CD4-positive, alpha-beta memory T cell (primary cell): ENCODE measurements around the gene INVS. TPM values are rescaled to one million over a fixed set of nuclear protein-coding genes. Genes with fewer than 3 reads are reported as not detected.
A peak's percentile ranks its signal among the peaks of the same experiment; 100 is the strongest.

ENCODE experiments used
- CTCF ChIA-PET: fragments of 350-600 bp; sonication (Branson Sonifier 250); formaldehyde crosslinking; loops from one replicate; lab custom pipeline; 2021; ENCODE audit warnings: inconsistent platforms; ENCODE audit not compliant: partially characterized antibody; lab: Charles Lee
- POLR2A ChIA-PET: fragments of 350-600 bp; sonication (Branson Sonifier 250); formaldehyde crosslinking; loops from one replicate; lab custom pipeline; 2021; ENCODE audit not compliant: partially characterized antibody; lab: Charles Lee
- DNase-seq, 5 donors: peaks; one replicate each; pipeline versions ENCODE4 v3.0.0 to v3.0.0-alpha.2; 2020 to 2022; ENCODE audit warnings: mixed read lengths in 1 of 5
- H3K27ac ChIP-seq: one replicate; pipeline ENCODE4 v1.7.0; 2013; ENCODE audit warnings: low read depth, low read length
- H3K27me3 ChIP-seq: 2 replicates; pipeline ENCODE4 v1.7.0; 2013; ENCODE audit warnings: mild to moderate bottlenecking, low read length, moderate library complexity; ENCODE audit not compliant: insufficient read depth
- H3K36me3 ChIP-seq: 2 replicates; pipeline ENCODE4 v1.7.0; 2013; ENCODE audit warnings: mild to moderate bottlenecking, low read length, moderate library complexity; ENCODE audit not compliant: insufficient read depth
- H3K4me1 ChIP-seq: 2 replicates; pipeline ENCODE4 v1.7.0; 2013; ENCODE audit warnings: mild to moderate bottlenecking, low read length, moderate library complexity; ENCODE audit not compliant: insufficient read depth
- H3K4me3 ChIP-seq, 2 donors: one replicate each; pipeline ENCODE4 v1.7.0; 2013; ENCODE audit warnings: low read length in 2 of 2, mild to moderate bottlenecking in 1 of 2
- H3K9me3 ChIP-seq, 2 donors: one replicate each; pipeline ENCODE4 v1.7.0; 2013; ENCODE audit warnings: low read length in 2 of 2, control low read depth in 1 of 2; ENCODE audit not compliant: control insufficient read depth in 1 of 2
- H3K27ac Mint-ChIP-seq, 7 donors: one replicate each; pipeline ENCODE4 v1.8.0; 2020 to 2021; ENCODE audit warnings: mixed read lengths in 7 of 7, mild to moderate bottlenecking in 6 of 7, inconsistent platforms in 3 of 7, moderate library complexity in 3 of 7
- H3K27me3 Mint-ChIP-seq, 2 donors: one replicate each; pipeline ENCODE4 v1.8.0; 2020 to 2021; ENCODE audit warnings: mixed read lengths in 2 of 2
- H3K36me3 Mint-ChIP-seq, 2 donors: one replicate each; pipeline ENCODE4 v1.8.0; 2020 to 2021; ENCODE audit warnings: mixed read lengths in 2 of 2, inconsistent platforms in 1 of 2, mild to moderate bottlenecking in 1 of 2
- H3K4me1 Mint-ChIP-seq, 4 donors: one replicate each; pipeline ENCODE4 v1.8.0; 2020 to 2021; ENCODE audit warnings: mixed read lengths in 4 of 4, mild to moderate bottlenecking in 1 of 4
- H3K4me3 Mint-ChIP-seq, 8 donors: one replicate each; pipeline ENCODE4 v1.8.0; 2020 to 2021; ENCODE audit warnings: mixed read lengths in 8 of 8, mild to moderate bottlenecking in 7 of 8, moderate library complexity in 6 of 8, inconsistent platforms in 3 of 8
- H3K9me3 Mint-ChIP-seq, 8 donors: one replicate each; pipeline ENCODE4 v1.8.0; 2020 to 2021; ENCODE audit warnings: mixed read lengths in 8 of 8, mild to moderate bottlenecking in 5 of 8, inconsistent platforms in 3 of 8, moderate library complexity in 1 of 8
- intact Hi-C: fragments of 100-400 bp; cut with micrococcal nuclease; formaldehyde crosslinking; loops from one replicate; pipeline ENCODE4 v1.15.1; 2023
- polyA plus RNA-seq, 2 donors: library from polyadenylated mRNA; unstranded; fragments of 300-500 nt; fragmentation: Illumina TruSeq; gene quantifications; one replicate each; pipeline ENCODE4 v1.2.3, GENCODE V29; 2021
- total RNA-seq, 2 experiments: library from RNA; stranded (reverse); gene quantifications; one replicate each; pipeline ENCODE4 v1.2.3, GENCODE V29; 2021

INVS gene
- total and polyA plus RNA-seq, 4 experiments from 2014 or later = 6.5 to 22.9 (median 13.3) TPM

DNA sequence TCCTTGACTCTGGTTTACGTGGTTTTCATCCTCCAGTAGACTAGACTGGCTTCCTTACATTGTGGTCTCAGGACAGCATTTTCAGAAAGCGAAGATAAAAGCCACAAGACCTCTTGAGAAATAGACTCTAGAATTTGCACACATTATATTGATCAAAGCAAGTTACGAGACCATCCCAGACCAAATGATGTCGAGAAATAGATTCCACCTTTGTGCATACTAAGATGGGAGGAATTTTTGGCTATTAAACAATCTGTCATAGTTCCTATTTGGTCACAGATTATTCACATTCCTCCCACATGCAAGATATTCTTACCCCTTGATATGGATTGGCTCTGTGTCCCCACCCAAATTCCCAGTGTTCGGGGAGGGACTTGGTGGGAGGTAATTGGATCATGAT, 188.1 kb downstream of the INVS start:
- Mint-ChIP-seq H3K4me1 (peaks cover 0 to 5% (median 2%) of the 10 kb centered on the region in 4 donors), H3K4me3 (no peak overlapping the region), H3K36me3 (peaks cover 80 to 82% of the 10 kb centered on the region in 2 donors), H3K9me3 (peaks cover 3 to 24% (median 11%) of the 10 kb centered on the region in 8 donors), H3K27ac (peak overlapping the region in 1 of 7 donors; percentile 30), H3K27me3 (no peaks in the 10 kb centered on the region)
- intact Hi-C loops = no loop called here
- CTCF ChIA-PET = no interaction called here
- H3K27ac ChIP-seq = no peak overlapping the region
- no peaks in the 10 kb centered on the region for H3K4me1 ChIP-seq
- no peaks in the 10 kb centered on the region for H3K9me3 ChIP-seq
- H3K27me3 ChIP-seq = no peaks in the 10 kb centered on the region
- no peak overlapping the region for H3K4me3 ChIP-seq
- POLR2A ChIA-PET = no interaction called here
- peaks cover 10% of the 10 kb centered on the region for H3K36me3 ChIP-seq
- DNase-seq = no peak

- ChIA-PET CTCF (no interaction called here), POLR2A (no interaction called here)
- Mint-ChIP-seq H3K36me3 (peaks cover 81 to 86% of the 10 kb centered on the region in 2 donors), H3K27me3 (no peaks in the 10 kb centered on the region), H3K27ac (no peak overlapping the region), H3K9me3 (peaks cover 0 to 13% (median 6%) of the 10 kb centered on the region in 8 donors), H3K4me1 (peaks cover 0 to 7% (median 3%) of the 10 kb centered on the region in 4 donors), H3K4me3 (no peak overlapping the region)
- Histone ChIP-seq H3K36me3 (peaks cover 18% of the 10 kb centered on the region), H3K27ac (no peak overlapping the region), H3K4me3 (no peak overlapping the region), H3K27me3 (no peaks in the 10 kb centered on the region), H3K4me1 (no peaks in the 10 kb centered on the region), H3K9me3 (no peaks in the 10 kb centered on the region)
- DNase-seq = no peak
- intact Hi-C loops = no loop called here
Measured at GRCh38 chr9:100290714-100291113, 191.7 kb downstream of the INVS start.

DNA sequence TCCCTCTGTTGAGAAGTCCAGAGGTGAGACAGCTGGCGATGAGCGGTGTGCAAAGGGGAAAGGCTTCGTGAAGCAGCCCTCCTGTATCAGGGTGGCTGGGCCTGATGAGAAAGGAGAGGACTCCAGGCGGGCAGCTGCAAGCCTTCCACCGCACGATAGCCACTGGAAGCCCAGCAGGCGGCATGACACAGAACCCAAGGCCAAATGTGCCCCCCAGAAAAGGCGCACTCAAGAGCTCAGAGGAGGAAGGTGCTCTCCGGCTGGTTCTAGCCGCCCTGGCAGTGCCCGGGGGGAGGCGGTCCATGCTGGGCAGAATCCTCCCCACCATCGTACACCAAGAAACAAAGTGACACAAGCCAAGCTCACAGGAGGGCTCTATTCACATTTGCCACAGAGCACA, 193.4 kb downstream of the INVS start:
- Mint-ChIP-seq H3K4me1 (peaks cover 1 to 7% (median 4%) of the 10 kb centered on the region in 4 donors), H3K36me3 (peaks cover 69 to 86% of the 10 kb centered on the region in 2 donors), H3K4me3 (no peak overlapping the region), H3K27me3 (no peaks in the 10 kb centered on the region), H3K9me3 (peaks cover 0 to 11% (median 1%) of the 10 kb centered on the region in 8 donors), H3K27ac (no peak overlapping the region)
- DNase-seq = no peak
- H3K27me3 ChIP-seq = no peaks in the 10 kb centered on the region
- intact Hi-C loops = no loop called here
- H3K27ac ChIP-seq = no peak overlapping the region
- H3K9me3 ChIP-seq = no peaks in the 10 kb centered on the region
- peaks cover 25% of the 10 kb centered on the region for H3K36me3 ChIP-seq
- no peak overlapping the region for H3K4me3 ChIP-seq
- ChIA-PET POLR2A (no interaction called here), CTCF (no interaction called here)
- H3K4me1 ChIP-seq = no peaks in the 10 kb centered on the region

DNA sequence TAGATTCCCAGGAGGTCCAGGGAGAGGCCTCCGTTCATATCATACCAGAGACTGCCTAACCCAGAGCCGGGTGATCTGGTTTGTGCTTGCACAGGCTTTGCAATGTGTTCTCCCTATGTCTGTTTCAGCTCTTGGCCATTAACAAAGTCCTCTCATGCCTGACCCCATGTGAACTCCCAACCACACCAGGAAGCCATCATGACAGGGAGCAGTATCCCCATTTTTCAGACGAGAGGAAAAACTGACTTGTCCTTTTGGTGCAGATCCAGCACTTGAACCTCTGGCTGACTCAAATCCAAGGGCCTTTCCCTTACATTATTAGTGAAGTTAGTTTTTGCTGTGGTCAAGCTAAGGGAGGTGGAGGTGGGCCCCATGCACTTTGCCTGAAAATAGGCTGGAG, 195.3 kb downstream of the INVS start:
- no peaks in the 10 kb centered on the region for H3K27me3 ChIP-seq
- no peak for DNase-seq
- H3K36me3 Mint-ChIP-seq = peaks cover 63 to 91% of the 10 kb centered on the region in 2 donors
- no peaks in the 10 kb centered on the region for H3K4me1 ChIP-seq
- peak overlapping the region in 1 of 7 donors; percentile 68 for H3K27ac Mint-ChIP-seq
- H3K4me1 Mint-ChIP-seq = peaks cover 2 to 5% (median 4%) of the 10 kb centered on the region in 4 donors
- H3K9me3 Mint-ChIP-seq = peaks cover 0 to 3% (median 0%) of the 10 kb centered on the region in 8 donors
- H3K36me3 ChIP-seq = peaks cover 36% of the 10 kb centered on the region
- no peak overlapping the region for H3K4me3 ChIP-seq
- intact Hi-C loops = no loop called here
- no peaks in the 10 kb centered on the region for H3K9me3 ChIP-seq
- no peak overlapping the region for H3K27ac ChIP-seq
- no peak overlapping the region for H3K4me3 Mint-ChIP-seq
- CTCF ChIA-PET = no interaction called here
- POLR2A ChIA-PET = no interaction called here
- H3K27me3 Mint-ChIP-seq = no peaks in the 10 kb centered on the region

DNA sequence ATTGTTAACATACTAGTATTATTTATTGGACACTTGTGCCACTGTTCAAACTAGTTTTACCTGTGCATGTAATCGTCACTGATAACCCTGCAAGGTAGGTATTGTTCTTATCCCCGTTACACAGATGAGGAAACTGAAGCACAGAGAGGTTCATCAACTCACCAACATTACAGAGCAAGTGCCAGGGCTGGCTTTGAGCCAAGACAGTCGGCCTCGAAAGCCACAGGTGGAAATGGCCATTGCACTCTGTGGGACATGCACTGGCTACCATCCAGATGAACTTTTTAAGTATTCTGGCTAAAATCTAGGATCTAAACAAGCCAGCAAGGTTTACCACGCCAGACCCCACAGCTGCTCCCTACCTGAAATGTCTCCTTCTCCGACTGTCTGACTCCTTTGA, 195.8 kb downstream of the INVS start:
- peaks cover 0 to 2% (median 0%) of the 10 kb centered on the region in 8 donors for H3K9me3 Mint-ChIP-seq
- Histone ChIP-seq H3K9me3 (no peaks in the 10 kb centered on the region), H3K4me3 (no peak overlapping the region), H3K27me3 (no peaks in the 10 kb centered on the region), H3K27ac (no peak overlapping the region), H3K36me3 (peaks cover 36% of the 10 kb centered on the region), H3K4me1 (no peaks in the 10 kb centered on the region)
- ChIA-PET CTCF (no interaction called here), POLR2A (no interaction called here)
- H3K4me1 Mint-ChIP-seq = peaks cover 2 to 5% (median 4%) of the 10 kb centered on the region in 4 donors
- H3K36me3 Mint-ChIP-seq = peaks cover 63 to 90% of the 10 kb centered on the region in 2 donors
- H3K4me3 Mint-ChIP-seq = no peak overlapping the region
- H3K27ac Mint-ChIP-seq = peak overlapping the region in 1 of 7 donors; percentile 43
- intact Hi-C loops = no loop called here
- H3K27me3 Mint-ChIP-seq = no peaks in the 10 kb centered on the region
- no peak for DNase-seq

DNA sequence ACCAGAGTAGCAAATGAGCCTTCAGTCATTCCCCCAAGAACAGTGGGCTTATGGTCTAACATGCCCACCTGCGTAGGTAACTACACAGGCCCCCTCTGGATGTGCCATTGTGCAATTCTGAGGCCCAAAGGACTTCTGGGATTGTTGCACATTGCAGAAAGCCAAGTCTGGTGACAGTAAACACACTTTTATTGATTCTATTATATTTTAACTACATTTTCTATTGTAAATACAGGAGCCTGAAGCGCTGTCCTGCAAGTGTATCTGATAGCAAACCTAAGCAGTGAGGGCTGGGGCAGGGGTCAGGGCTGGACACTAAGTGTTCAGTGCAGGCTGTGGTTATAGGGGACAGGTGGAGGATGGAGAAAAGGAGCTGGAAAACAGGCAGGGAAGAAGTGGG, 196.2 kb downstream of the INVS start:
- ChIA-PET CTCF (no interaction called here), POLR2A (no interaction called here)
- peak overlapping the region in 2 of 7 donors; percentile 86 to 88 for H3K27ac Mint-ChIP-seq
- H3K4me1 Mint-ChIP-seq = peaks cover 2 to 5% (median 4%) of the 10 kb centered on the region in 4 donors
- DNase-seq = no peak
- Histone ChIP-seq H3K27me3 (no peaks in the 10 kb centered on the region), H3K9me3 (no peaks in the 10 kb centered on the region), H3K4me3 (no peak overlapping the region), H3K27ac (no peak overlapping the region), H3K36me3 (peaks cover 37% of the 10 kb centered on the region), H3K4me1 (no peaks in the 10 kb centered on the region)
- no peaks in the 10 kb centered on the region for H3K27me3 Mint-ChIP-seq
- intact Hi-C loops = no loop called here
- H3K4me3 Mint-ChIP-seq = no peak overlapping the region
- H3K9me3 Mint-ChIP-seq = no peaks in the 10 kb centered on the region
- H3K36me3 Mint-ChIP-seq = peaks cover 61 to 90% of the 10 kb centered on the region in 2 donors

- Histone ChIP-seq H3K4me3 (no peak overlapping the region), H3K36me3 (peaks cover 49% of the 10 kb centered on the region), H3K27ac (no peak overlapping the region), H3K4me1 (no peaks in the 10 kb centered on the region), H3K9me3 (no peaks in the 10 kb centered on the region), H3K27me3 (no peaks in the 10 kb centered on the region)
- H3K4me1 Mint-ChIP-seq = peaks cover 0 to 6% (median 4%) of the 10 kb centered on the region in 4 donors
- ChIA-PET CTCF (interaction anchor here (0.7 kb wide), 1 partner anchor 29 kb away, joined by 3 read pairs; no protein-coding TSS in a partner anchor), POLR2A (no interaction called here)
- no peak for DNase-seq
- H3K36me3 Mint-ChIP-seq = peaks cover 64 to 93% of the 10 kb centered on the region in 2 donors
- no peak overlapping the region for H3K4me3 Mint-ChIP-seq
- peak overlapping the region in 1 of 7 donors; percentile 4 for H3K27ac Mint-ChIP-seq
- intact Hi-C loops = no loop called here
- H3K9me3 Mint-ChIP-seq = no peaks in the 10 kb centered on the region
- no peaks in the 10 kb centered on the region for H3K27me3 Mint-ChIP-seq
Measured at GRCh38 chr9:100296407-100296806, 197.4 kb downstream of the INVS start.
